K562 (cell line): Measurements from ENCODE around the gene NPB. TPM values are rescaled to one million over a fixed set of nuclear protein-coding genes. Genes with fewer than 3 reads are reported as not detected.

ENCODE experiments used
- CAMTA2 ChIP-seq: fragments of 250-450 bp; sonication (Bioruptor Pico); conservative IDR thresholded peaks from 2 replicates; pipeline ENCODE4 v1.5.1; 2022
- CREM ChIP-seq: IDR thresholded peaks from 2 replicates; pipeline ENCODE4 v1.6.1; 2014; ENCODE audit warnings: antibody characterized with exemption, low read depth
- ILF3 ChIP-seq: fragments of 450-650 bp; IDR thresholded peaks from 2 replicates; pipeline ENCODE4 v1.6.1; 2018; ENCODE audit warnings: antibody characterized with exemption, mild to moderate bottlenecking, moderate library complexity, borderline replicate concordance
- JUNB ChIP-seq: fragments of 450-650 bp; formaldehyde crosslinking; conservative IDR thresholded peaks from 2 replicates; pipeline ENCODE4 v1.4.0; 2020; ENCODE audit warnings: mild to moderate bottlenecking
- LEF1 ChIP-seq: fragments of 450-650 bp; IDR thresholded peaks from 2 replicates; pipeline ENCODE4 v1.6.1; 2016; ENCODE audit warnings: mild to moderate bottlenecking
- OTX1 ChIP-seq: fragments of 450-650 bp; formaldehyde crosslinking; IDR thresholded peaks from 2 replicates; pipeline ENCODE4 v1.4.0; 2022; ENCODE audit warnings: mild to moderate bottlenecking
- SIRT6 ChIP-seq: IDR thresholded peaks from one replicate; pipeline ENCODE4 v1.6.1; 2012; ENCODE audit warnings: low read depth, mild to moderate bottlenecking, control low read depth, inconsistent platforms, low read length, moderate library complexity
- ZBED1 ChIP-seq: IDR thresholded peaks from 2 replicates; pipeline ENCODE4 v1.6.1; 2014
- ZBTB8A ChIP-seq: fragments of 450-650 bp; IDR thresholded peaks from 2 replicates; pipeline ENCODE4 v1.6.1; 2018; ENCODE audit warnings: mild to moderate bottlenecking, moderate library complexity; ENCODE audit not compliant: partially characterized antibody
- ZFP36 ChIP-seq: fragments of 150-350 bp; IDR thresholded peaks from 2 replicates; pipeline ENCODE4 v1.6.1; 2018; ENCODE audit warnings: low read length, low read depth; ENCODE audit not compliant: partially characterized antibody
- ZNF24 ChIP-seq: fragments of 450-650 bp; IDR thresholded peaks from 2 replicates; pipeline ENCODE4 v1.6.1; 2016
- polyA plus RNA-seq, 8 experiments: library from polyadenylated mRNA; depleted of rRNA in 4 of 8; stranded (reverse) in 5 of 8; unstranded in 3 of 8; fragments of >200 nt; fragmentation: Nextera tagmentation in 2 of 8; fragmentation: Illumina TruSeq in 1 of 8; extraction: Ambion mirVana in 2 of 8; extraction: Trizol in 1 of 8; gene quantifications; 2 replicates each; pipeline versions ENCODE4 v1.2.1 to v1.2.3, GENCODE V29; 2011 to 2014; ENCODE audit warnings: inconsistent platforms in 1 of 8, missing spikeins in 1 of 8
- total RNA-seq, 7 experiments: library from RNA; depleted of rRNA in 6 of 7; stranded (reverse); fragments of >200 nt in 6 of 7; fragmentation: Illumina TruSeq in 2 of 7; extraction: Trizol in 2 of 7; gene quantifications; 2 replicates each; pipeline versions ENCODE4 v1.2.1 to v1.2.3, GENCODE V29; 2011 to 2021; ENCODE audit warnings: low replicate concordance in 1 of 7
- TF ChIP-seq, protein P1 (sequence below): sonication (generic); formaldehyde crosslinking; IDR thresholded peaks from 2 replicates; pipeline ENCODE4 v1.8.0; 2022; ENCODE audit warnings: mild to moderate bottlenecking, missing genetic modification reagents
- TF ChIP-seq, protein P2 (sequence below), 2 experiments: fragments of 450-650 bp in 1 of 2; sonication (generic) in 1 of 2; formaldehyde crosslinking in 1 of 2; IDR thresholded peaks in 1 of 2; conservative IDR thresholded peaks in 1 of 2; 2 replicates each; pipeline versions ENCODE4 v1.6.1 to v1.8.1; 2016 to 2023; ENCODE audit warnings: mild to moderate bottlenecking in 2 of 2, moderate library complexity in 2 of 2, inconsistent platforms in 1 of 2, missing genetic modification reagents in 1 of 2
- TF ChIP-seq, protein P3 (sequence below), 3 experiments: fragments of 200-800 bp in 1 of 3; fragments of 250-450 bp in 1 of 3; fragments of 450-650 bp in 1 of 3; sonication (Bioruptor Pico) in 1 of 3; sonication (Bioruptor generic) in 1 of 3; formaldehyde crosslinking in 1 of 3; IDR thresholded peaks; 2 replicates each; pipeline versions ENCODE4 v1.6.1 to v1.8.0; 2016 to 2022; ENCODE audit warnings: mild to moderate bottlenecking in 2 of 3, missing genetic modification characterization in 2 of 3, missing compliant biosample characterization in 1 of 3, moderate library complexity in 1 of 3
- TF ChIP-seq, protein P4 (sequence below): fragments of 250-450 bp; sonication (Bioruptor Pico); IDR thresholded peaks from 2 replicates; pipeline ENCODE4 v1.8.0; 2022; ENCODE audit warnings: moderate library complexity, mild to moderate bottlenecking, inconsistent platforms

NPB gene
- total and polyA plus RNA-seq, 9 of the 15 experiments (the other 6 are each of a cell fraction or from before 2014, with no cell fraction given), result 0.03 to 0.61 (median 0.14) TPM; not detected in 2

DNA sequence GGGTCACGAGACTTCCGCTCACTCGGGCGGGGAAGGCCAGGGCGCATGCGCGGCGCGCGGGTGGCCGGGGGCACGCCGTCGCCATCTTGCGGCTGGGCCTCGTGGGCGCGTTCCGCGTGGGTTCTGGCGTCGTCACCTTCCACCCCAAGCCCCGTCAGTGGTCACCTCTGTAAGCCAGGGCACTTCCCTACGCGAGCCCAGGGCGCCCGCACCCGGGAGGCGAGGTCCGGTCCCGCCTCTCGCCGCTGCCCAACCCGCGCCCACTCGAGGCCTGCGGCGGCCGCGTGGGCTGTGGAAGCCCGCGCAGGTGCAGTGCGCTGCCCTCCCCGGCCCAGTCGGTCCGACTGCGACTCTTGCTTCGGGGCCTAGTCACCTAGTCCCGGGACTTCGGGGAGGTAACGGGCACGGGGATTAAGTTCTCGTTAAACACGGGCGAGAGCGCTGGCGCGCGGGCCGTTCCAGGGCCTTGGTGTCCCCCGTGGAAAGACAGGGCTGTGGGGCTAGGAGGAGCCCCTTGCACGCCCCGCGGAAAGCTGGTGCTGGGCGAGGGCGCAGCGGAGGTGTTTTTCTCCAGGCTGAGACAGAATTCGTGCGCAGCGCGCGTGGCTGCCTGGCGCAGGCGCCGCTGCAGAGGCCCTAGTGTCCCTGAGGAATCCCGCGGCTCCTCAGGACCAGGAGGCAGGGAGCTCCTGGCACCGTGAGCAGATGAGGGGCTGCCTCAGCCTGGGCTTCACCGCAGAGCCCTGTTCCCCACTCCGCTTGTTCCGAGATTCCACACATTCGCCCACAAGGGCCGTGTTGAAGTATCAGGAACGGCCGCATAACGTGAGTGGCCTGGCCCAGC, 30.4 kb upstream of the NPB start (continued):
- TF ChIP-seq, protein P1, sequence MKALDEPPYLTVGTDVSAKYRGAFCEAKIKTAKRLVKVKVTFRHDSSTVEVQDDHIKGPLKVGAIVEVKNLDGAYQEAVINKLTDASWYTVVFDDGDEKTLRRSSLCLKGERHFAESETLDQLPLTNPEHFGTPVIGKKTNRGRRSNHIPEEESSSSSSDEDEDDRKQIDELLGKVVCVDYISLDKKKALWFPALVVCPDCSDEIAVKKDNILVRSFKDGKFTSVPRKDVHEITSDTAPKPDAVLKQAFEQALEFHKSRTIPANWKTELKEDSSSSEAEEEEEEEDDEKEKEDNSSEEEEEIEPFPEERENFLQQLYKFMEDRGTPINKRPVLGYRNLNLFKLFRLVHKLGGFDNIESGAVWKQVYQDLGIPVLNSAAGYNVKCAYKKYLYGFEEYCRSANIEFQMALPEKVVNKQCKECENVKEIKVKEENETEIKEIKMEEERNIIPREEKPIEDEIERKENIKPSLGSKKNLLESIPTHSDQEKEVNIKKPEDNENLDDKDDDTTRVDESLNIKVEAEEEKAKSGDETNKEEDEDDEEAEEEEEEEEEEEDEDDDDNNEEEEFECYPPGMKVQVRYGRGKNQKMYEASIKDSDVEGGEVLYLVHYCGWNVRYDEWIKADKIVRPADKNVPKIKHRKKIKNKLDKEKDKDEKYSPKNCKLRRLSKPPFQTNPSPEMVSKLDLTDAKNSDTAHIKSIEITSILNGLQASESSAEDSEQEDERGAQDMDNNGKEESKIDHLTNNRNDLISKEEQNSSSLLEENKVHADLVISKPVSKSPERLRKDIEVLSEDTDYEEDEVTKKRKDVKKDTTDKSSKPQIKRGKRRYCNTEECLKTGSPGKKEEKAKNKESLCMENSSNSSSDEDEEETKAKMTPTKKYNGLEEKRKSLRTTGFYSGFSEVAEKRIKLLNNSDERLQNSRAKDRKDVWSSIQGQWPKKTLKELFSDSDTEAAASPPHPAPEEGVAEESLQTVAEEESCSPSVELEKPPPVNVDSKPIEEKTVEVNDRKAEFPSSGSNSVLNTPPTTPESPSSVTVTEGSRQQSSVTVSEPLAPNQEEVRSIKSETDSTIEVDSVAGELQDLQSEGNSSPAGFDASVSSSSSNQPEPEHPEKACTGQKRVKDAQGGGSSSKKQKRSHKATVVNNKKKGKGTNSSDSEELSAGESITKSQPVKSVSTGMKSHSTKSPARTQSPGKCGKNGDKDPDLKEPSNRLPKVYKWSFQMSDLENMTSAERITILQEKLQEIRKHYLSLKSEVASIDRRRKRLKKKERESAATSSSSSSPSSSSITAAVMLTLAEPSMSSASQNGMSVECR (CRISPR knock-in tag), result peak; percentile 92
- TF ChIP-seq, protein P2, sequence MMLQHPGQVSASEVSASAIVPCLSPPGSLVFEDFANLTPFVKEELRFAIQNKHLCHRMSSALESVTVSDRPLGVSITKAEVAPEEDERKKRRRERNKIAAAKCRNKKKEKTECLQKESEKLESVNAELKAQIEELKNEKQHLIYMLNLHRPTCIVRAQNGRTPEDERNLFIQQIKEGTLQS (IDR thresholded peaks at IDR 0.05), result no peak
- TF ChIP-seq, protein P2 (CRISPR knock-in tag; conservative IDR thresholded peaks at IDR 0.05), result 0 out of 2 replicates have a peak, but pooled peaks have one; percentile 73
- no peak for TF ChIP-seq ZBED1
- TF ChIP-seq JUNB (CRISPR knock-in tag), result no peak
- no peak for TF ChIP-seq LEF1
- no peak for TF ChIP-seq SIRT6
- no peak; the same call in 1 of the 2 replicates for TF ChIP-seq OTX1 (CRISPR knock-in tag)
- peak; percentile 45; the same call in 1 of the 2 replicates for TF ChIP-seq ILF3
- TF ChIP-seq ZBTB8A, result no peak
- TF ChIP-seq, protein P3, sequence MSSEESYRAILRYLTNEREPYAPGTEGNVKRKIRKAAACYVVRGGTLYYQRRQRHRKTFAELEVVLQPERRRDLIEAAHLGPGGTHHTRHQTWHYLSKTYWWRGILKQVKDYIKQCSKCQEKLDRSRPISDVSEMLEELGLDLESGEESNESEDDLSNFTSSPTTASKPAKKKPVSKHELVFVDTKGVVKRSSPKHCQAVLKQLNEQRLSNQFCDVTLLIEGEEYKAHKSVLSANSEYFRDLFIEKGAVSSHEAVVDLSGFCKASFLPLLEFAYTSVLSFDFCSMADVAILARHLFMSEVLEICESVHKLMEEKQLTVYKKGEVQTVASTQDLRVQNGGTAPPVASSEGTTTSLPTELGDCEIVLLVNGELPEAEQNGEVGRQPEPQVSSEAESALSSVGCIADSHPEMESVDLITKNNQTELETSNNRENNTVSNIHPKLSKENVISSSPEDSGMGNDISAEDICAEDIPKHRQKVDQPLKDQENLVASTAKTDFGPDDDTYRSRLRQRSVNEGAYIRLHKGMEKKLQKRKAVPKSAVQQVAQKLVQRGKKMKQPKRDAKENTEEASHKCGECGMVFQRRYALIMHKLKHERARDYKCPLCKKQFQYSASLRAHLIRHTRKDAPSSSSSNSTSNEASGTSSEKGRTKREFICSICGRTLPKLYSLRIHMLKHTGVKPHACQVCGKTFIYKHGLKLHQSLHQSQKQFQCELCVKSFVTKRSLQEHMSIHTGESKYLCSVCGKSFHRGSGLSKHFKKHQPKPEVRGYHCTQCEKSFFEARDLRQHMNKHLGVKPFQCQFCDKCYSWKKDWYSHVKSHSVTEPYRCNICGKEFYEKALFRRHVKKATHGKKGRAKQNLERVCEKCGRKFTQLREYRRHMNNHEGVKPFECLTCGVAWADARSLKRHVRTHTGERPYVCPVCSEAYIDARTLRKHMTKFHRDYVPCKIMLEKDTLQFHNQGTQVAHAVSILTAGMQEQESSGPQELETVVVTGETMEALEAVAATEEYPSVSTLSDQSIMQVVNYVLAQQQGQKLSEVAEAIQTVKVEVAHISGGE (CRISPR knock-in tag; IDR thresholded peaks at IDR 0.05), result peak in 1 of 3 experiments; percentile 72; a peak in 1 of 6 replicates
- no peak for TF ChIP-seq ZNF24
- TF ChIP-seq CAMTA2 (CRISPR knock-in tag), result no peak
- no peak for TF ChIP-seq ZFP36
- TF ChIP-seq, protein P4, sequence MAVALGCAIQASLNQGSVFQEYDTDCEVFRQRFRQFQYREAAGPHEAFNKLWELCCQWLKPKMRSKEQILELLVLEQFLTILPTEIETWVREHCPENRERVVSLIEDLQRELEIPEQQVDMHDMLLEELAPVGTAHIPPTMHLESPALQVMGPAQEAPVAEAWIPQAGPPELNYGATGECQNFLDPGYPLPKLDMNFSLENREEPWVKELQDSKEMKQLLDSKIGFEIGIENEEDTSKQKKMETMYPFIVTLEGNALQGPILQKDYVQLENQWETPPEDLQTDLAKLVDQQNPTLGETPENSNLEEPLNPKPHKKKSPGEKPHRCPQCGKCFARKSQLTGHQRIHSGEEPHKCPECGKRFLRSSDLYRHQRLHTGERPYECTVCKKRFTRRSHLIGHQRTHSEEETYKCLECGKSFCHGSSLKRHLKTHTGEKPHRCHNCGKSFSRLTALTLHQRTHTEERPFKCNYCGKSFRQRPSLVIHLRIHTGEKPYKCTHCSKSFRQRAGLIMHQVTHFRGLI, result no peak
- TF ChIP-seq CREM, result no peak; the same call in 1 of the 2 replicates
